Measurements from ENCODE around the gene TOMT. TPM values are rescaled to one million over a fixed set of nuclear protein-coding genes. Genes with fewer than 3 reads are reported as not detected.

TOMT gene
- total and polyA plus RNA-seq, 2 of the 13 experiments (the other 11 are each of a cell fraction or from before 2014, with no cell fraction given): not detected

DNA sequence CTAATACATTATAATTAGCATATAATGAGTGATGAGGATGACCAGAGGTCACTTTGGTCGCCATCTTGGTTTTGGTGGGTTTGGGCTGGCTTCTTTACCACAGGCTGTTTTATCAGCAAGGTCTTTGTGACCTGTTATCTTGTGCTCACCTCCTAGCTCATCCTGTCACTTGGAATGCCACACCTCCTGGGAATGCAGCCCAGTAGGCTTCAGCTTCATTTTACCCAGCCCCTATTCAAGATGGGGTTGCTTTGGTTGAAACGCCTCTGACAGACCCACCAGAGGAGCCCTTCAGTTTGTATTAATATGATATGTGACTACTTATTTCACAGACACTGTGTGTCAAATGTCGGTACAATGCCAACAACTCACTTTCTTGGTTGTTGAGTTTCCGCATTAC, 50.0 kb downstream of the TOMT start (continued):
- TF ChIP-seq ATRX (CRISPR knock-in tag; IDR thresholded peaks at IDR 0.05; ENCODE audit: borderline replicate concordance) (no peak), MIER3 (CRISPR knock-in tag; IDR thresholded peaks at IDR 0.05; ENCODE audit: borderline replicate concordance) (no peak), ZFX (CRISPR knock-in tag; IDR thresholded peaks at IDR 0.05; ENCODE audit: low read depth) (no peak), ZNF780A (CRISPR knock-in tag; IDR thresholded peaks at IDR 0.05) (no peak), ZNF747 (CRISPR knock-in tag; IDR thresholded peaks at IDR 0.05; ENCODE audit: borderline replicate concordance) (no peak)

GRCh38 chr11:72157131-72157530, 51.4 kb downstream of the TOMT start:
- WGBS (ENCODE audit: low lambda C conversion rate): 44% methylated on average over 4 of the region's 4 CpGs
- no peaks in the 10 kb centered on the region for H3K9me3 ChIP-seq (ENCODE audit: low read length)
- H3K27ac ChIP-seq (ENCODE audit: extremely low read length, insufficient read depth, low read length): no peak overlapping the region
- no peaks in the 10 kb centered on the region for H3K27me3 ChIP-seq (ENCODE audit: control insufficient read depth in 1 of 2, insufficient read depth in 2 of 2, low read length in 2 of 2)
- FAIRE-seq (no peak), ATAC-seq (no peak), DNase-seq (ENCODE audit: low spot score) (no peak)
- BruUV-seq (replicated peaks): no TSS peak
- H3K9ac ChIP-seq (ENCODE audit: insufficient read depth, low read depth, low read length): no peak overlapping the region
- POLR2A ChIA-PET: no interaction called here
- no peak overlapping the region for H2AFZ ChIP-seq (ENCODE audit: low read length)
- H3K79me2 ChIP-seq (ENCODE audit: insufficient read depth, low read length): no peaks in the 10 kb centered on the region
- H3K36me3 ChIP-seq (replicated peaks in 1 of 2; ENCODE audit: control insufficient read depth in 1 of 2, insufficient read depth in 2 of 2, low read length in 2 of 2): no peaks in the 10 kb centered on the region
- H3K4me2 ChIP-seq (ENCODE audit: low read depth, low read length): no peak overlapping the region
- CTCF ChIA-PET (ENCODE audit: low intra/inter-chr PET ratio, low total read pairs): no interaction called here
- no peak overlapping the region for H3K4me3 ChIP-seq (replicated peaks in 1 of 3; ENCODE audit: insufficient read depth in 1 of 3, low read depth in 2 of 3, low read length in 3 of 3)
- intact Hi-C loops (cut with micrococcal nuclease; ENCODE audit: unreplicated experiment): no loop called here
- no peaks in the 10 kb centered on the region for H3K4me1 ChIP-seq (ENCODE audit: insufficient read depth, low read length)
- in situ Hi-C loops (cut with HindIII; ENCODE audit: extremely low pct_ligation_motif_present, low pct_unique_long_range_greater_than_20kb): no loop called here
- no peaks in the 10 kb centered on the region for H4K20me1 ChIP-seq (ENCODE audit: insufficient read depth, low read length)
- TF ChIP-seq ZBTB2 (CRISPR knock-in tag; IDR thresholded peaks at IDR 0.05; ENCODE audit: low read depth) (no peak), ZNF75D (CRISPR knock-in tag; IDR thresholded peaks at IDR 0.05; ENCODE audit: borderline replicate concordance) (no peak), SALL2 (CRISPR knock-in tag; IDR thresholded peaks at IDR 0.05) (no peak), ZNF20 (CRISPR knock-in tag; IDR thresholded peaks at IDR 0.05) (no peak), ZNF225 (CRISPR knock-in tag; IDR thresholded peaks at IDR 0.05) (no peak), NFKB2 (CRISPR knock-in tag; IDR thresholded peaks at IDR 0.05; ENCODE audit: borderline replicate concordance) (no peak), POLR2AphosphoS2 (IDR thresholded peaks at IDR 0.05; ENCODE audit: low read depth, low read length) (no peak), ZNF572 (CRISPR knock-in tag; IDR thresholded peaks at IDR 0.05) (no peak), ZNF276 (CRISPR knock-in tag; IDR thresholded peaks at IDR 0.05; ENCODE audit: low read depth) (no peak), FOXC1 (CRISPR knock-in tag; IDR thresholded peaks at IDR 0.05; ENCODE audit: borderline replicate concordance) (no peak), ZBTB20 (CRISPR knock-in tag; IDR thresholded peaks at IDR 0.05; ENCODE audit: borderline replicate concordance, low read depth) (no peak), ZNF10 (CRISPR knock-in tag; IDR thresholded peaks at IDR 0.05; ENCODE audit: borderline replicate concordance, low read depth) (no peak), HNRNPUL1 (IDR thresholded peaks at IDR 0.05; ENCODE audit: low read depth, low read length) (no peak), ATM (IDR thresholded peaks at IDR 0.05; ENCODE audit: borderline replicate concordance) (no peak), ZNF746 (CRISPR knock-in tag; IDR thresholded peaks at IDR 0.05) (no peak), NR3C1 (CRISPR knock-in tag; IDR thresholded peaks at IDR 0.05) (no peak)
- TF ChIP-seq, protein P1, sequence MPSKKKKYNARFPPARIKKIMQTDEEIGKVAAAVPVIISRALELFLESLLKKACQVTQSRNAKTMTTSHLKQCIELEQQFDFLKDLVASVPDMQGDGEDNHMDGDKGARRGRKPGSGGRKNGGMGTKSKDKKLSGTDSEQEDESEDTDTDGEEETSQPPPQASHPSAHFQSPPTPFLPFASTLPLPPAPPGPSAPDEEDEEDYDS (CRISPR knock-in tag; IDR thresholded peaks at IDR 0.05): no peak

Data from HepG2 (cell line).